ENCODE results near the gene ST6GALNAC6.
A peak's percentile ranks its signal among the peaks of the same experiment; 100 is the strongest.

GRCh38 chr9:127903557-127904475 lies 4.4 kb upstream of the ST6GALNAC6 start:
- TF ChIP-seq, protein P1, sequence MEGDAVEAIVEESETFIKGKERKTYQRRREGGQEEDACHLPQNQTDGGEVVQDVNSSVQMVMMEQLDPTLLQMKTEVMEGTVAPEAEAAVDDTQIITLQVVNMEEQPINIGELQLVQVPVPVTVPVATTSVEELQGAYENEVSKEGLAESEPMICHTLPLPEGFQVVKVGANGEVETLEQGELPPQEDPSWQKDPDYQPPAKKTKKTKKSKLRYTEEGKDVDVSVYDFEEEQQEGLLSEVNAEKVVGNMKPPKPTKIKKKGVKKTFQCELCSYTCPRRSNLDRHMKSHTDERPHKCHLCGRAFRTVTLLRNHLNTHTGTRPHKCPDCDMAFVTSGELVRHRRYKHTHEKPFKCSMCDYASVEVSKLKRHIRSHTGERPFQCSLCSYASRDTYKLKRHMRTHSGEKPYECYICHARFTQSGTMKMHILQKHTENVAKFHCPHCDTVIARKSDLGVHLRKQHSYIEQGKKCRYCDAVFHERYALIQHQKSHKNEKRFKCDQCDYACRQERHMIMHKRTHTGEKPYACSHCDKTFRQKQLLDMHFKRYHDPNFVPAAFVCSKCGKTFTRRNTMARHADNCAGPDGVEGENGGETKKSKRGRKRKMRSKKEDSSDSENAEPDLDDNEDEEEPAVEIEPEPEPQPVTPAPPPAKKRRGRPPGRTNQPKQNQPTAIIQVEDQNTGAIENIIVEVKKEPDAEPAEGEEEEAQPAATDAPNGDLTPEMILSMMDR (IDR thresholded peaks at IDR 0.05 in 2 of 3, conservative IDR thresholded peaks at IDR 0.05 in 1 of 3; ENCODE audit: borderline replicate concordance in 1 of 3, insufficient read depth in 1 of 3, low read depth in 2 of 3, low read length in 2 of 3): no peak
- TF ChIP-seq POLR2A (IDR thresholded peaks at IDR 0.05; ENCODE audit: borderline replicate concordance, extremely low read depth, insufficient read depth, insufficient read length) (no peak), JUND (IDR thresholded peaks at IDR 0.05) (no peak), EZH2phosphoT487 (IDR thresholded peaks at IDR 0.05; ENCODE audit: borderline replicate concordance) (no peak), POLR2AphosphoS5 (IDR thresholded peaks at IDR 0.05; ENCODE audit: low read depth, low read length) (0 out of 2 replicates have a peak, but pooled peaks have one; percentile 24), EZH2 (IDR thresholded peaks at IDR 0.05) (no peak), ZNF274 (IDR thresholded peaks at IDR 0.05; ENCODE audit: low read depth, low read length) (no peak), ZBTB33 (IDR thresholded peaks at IDR 0.05; ENCODE audit: extremely low read depth, insufficient replicate concordance, low read length) (no peak), CBX3 (IDR thresholded peaks at IDR 0.05; ENCODE audit: low read depth) (no peak)
- TF ChIP-seq, protein P2, sequence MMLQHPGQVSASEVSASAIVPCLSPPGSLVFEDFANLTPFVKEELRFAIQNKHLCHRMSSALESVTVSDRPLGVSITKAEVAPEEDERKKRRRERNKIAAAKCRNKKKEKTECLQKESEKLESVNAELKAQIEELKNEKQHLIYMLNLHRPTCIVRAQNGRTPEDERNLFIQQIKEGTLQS (IDR thresholded peaks at IDR 0.05): no peak
- TF ChIP-seq, protein P3, sequence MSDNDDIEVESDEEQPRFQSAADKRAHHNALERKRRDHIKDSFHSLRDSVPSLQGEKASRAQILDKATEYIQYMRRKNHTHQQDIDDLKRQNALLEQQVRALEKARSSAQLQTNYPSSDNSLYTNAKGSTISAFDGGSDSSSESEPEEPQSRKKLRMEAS (IDR thresholded peaks at IDR 0.05): no peak
